ENCODE data around the gene FLII. TPM values are rescaled to one million over a fixed set of nuclear protein-coding genes. Genes with fewer than 3 reads are reported as not detected.

The FLII gene
- total RNA-seq, 1 experiment from 2014 or later, result 309 TPM

GRCh38 chr17:18229254-18229653 is 29.3 kb downstream of the FLII start:
- no peaks in the 10 kb centered on the region for H3K27me3 Mint-ChIP-seq (ENCODE audit: low read depth)
- TF ChIP-seq ZNF425 (CRISPR knock-in tag; conservative IDR thresholded peaks at IDR 0.05), result no peak
- TF ChIP-seq CREM (CRISPR knock-in tag; IDR thresholded peaks at IDR 0.05), result no peak
- TF ChIP-seq ZMAT4 (CRISPR knock-in tag; IDR thresholded peaks at IDR 0.05), result no peak
- TF ChIP-seq TCF7 (CRISPR knock-in tag; IDR thresholded peaks at IDR 0.05; ENCODE audit: low read depth), result no peak
- no peak for TF ChIP-seq FOXK1 (CRISPR knock-in tag; IDR thresholded peaks at IDR 0.05)
- TF ChIP-seq AFF4 (CRISPR knock-in tag; IDR thresholded peaks at IDR 0.05; ENCODE audit: borderline replicate concordance), result no peak
- no peak for TF ChIP-seq ZNF121 (CRISPR knock-in tag; IDR thresholded peaks at IDR 0.05)
- TF ChIP-seq ZNF512 (CRISPR knock-in tag; IDR thresholded peaks at IDR 0.05; ENCODE audit: borderline replicate concordance), result no peak
- TF ChIP-seq CTCF (IDR thresholded peaks at IDR 0.05), result no peak
- no peak for TF ChIP-seq GRHL2 (CRISPR knock-in tag; IDR thresholded peaks at IDR 0.05; ENCODE audit: insufficient replicate concordance, severe bottlenecking)
- no peak for TF ChIP-seq HMGA2 (CRISPR knock-in tag; IDR thresholded peaks at IDR 0.05)
- TF ChIP-seq STAT6 (CRISPR knock-in tag; conservative IDR thresholded peaks at IDR 0.05; ENCODE audit: low read depth), result no peak
- no peak overlapping the region for H3K27ac Mint-ChIP-seq
- ChIA-PET CTCF (interaction anchor here (1.5 kb wide), 1 partner anchor 38 kb away, joined by 3 read pairs; no protein-coding TSS in a partner anchor), POLR2A (interaction anchor here (0.8 kb wide), 1 partner anchor 12 kb away, joined by 3 read pairs; no protein-coding TSS in a partner anchor)
- ATAC-seq (no peak), DNase-seq (ENCODE audit: low spot score) (no peak)
- H3K9me3 Mint-ChIP-seq, result no peaks in the 10 kb centered on the region
- peaks cover 2% of the 10 kb centered on the region; the same call in 1 of the 2 replicates for H3K36me3 Mint-ChIP-seq
- H3K4me1 Mint-ChIP-seq, result peaks cover 19% of the 10 kb centered on the region
- no peak overlapping the region for H3K4me3 Mint-ChIP-seq

Data from WTC11 (cell line).